ENCODE results near the gene KIF5B.
"Not testable (repeated sequence)": the region's sequence is repeated elsewhere in the genome, so short reads cannot be mapped to it uniquely, and the experiment has no call there.

KIF5B gene

GRCh38 chr10:32059472-32059871 is 3.2 kb upstream of the KIF5B start:
- DNase-seq = no peak

GRCh38 chr10:32057036-32057372 is 779 bp upstream of the KIF5B start:
- no peak for DNase-seq

- peak; percentile 60 for DNase-seq
Measured at GRCh38 chr10:32055478-32056135, 618 bp downstream of the KIF5B start.

GRCh38 chr10:32054094-32054493 is 2.1 kb downstream of the KIF5B start:
- DNase-seq = peak; percentile 17

- DNase-seq = not testable (repeated sequence)
Measured at GRCh38 chr10:32053392-32053791, 2.8 kb downstream of the KIF5B start.

GRCh38 chr10:32051926-32052325 is 4.3 kb downstream of the KIF5B start:
- DNase-seq = no peak

GRCh38 chr10:32050177-32050576 is 6.0 kb downstream of the KIF5B start:
- DNase-seq = no peak

GRCh38 chr10:32049113-32049512 is 7.1 kb downstream of the KIF5B start:
- DNase-seq = no peak

- no peak for DNase-seq
Measured at GRCh38 chr10:32048282-32048681, 7.9 kb downstream of the KIF5B start.

- no peak for DNase-seq
Measured at GRCh38 chr10:32047881-32048280, 8.3 kb downstream of the KIF5B start.

GRCh38 chr10:32046151-32046550 is 10.1 kb downstream of the KIF5B start:
- no peak for DNase-seq

- DNase-seq = not testable (repeated sequence)
Measured at GRCh38 chr10:32042730-32043129, 13.5 kb downstream of the KIF5B start.

GRCh38 chr10:32041290-32042028 is 14.8 kb downstream of the KIF5B start:
- no peak for DNase-seq

GRCh38 chr10:32039734-32040133 is 16.5 kb downstream of the KIF5B start:
- DNase-seq = no peak

GRCh38 chr10:32038777-32039176 is 17.4 kb downstream of the KIF5B start:
- no peak for DNase-seq

GRCh38 chr10:32036922-32037321 is 19.3 kb downstream of the KIF5B start:
- no peak for DNase-seq

- DNase-seq = no peak
Measured at GRCh38 chr10:32035038-32035437, 21.2 kb downstream of the KIF5B start.

- DNase-seq = no peak
Measured at GRCh38 chr10:32033171-32033570, 23.1 kb downstream of the KIF5B start.

- DNase-seq = no peak
Measured at GRCh38 chr10:32031920-32032319, 24.3 kb downstream of the KIF5B start.

- no peak for DNase-seq
Measured at GRCh38 chr10:32031424-32031823, 24.8 kb downstream of the KIF5B start.

GRCh38 chr10:32028710-32029109 is 27.5 kb downstream of the KIF5B start:
- no peak for DNase-seq

- no peak for DNase-seq
Measured at GRCh38 chr10:32023264-32023663, 33.0 kb downstream of the KIF5B start.

GRCh38 chr10:32017044-32017443 is 39.2 kb downstream of the KIF5B start:
- no peak for DNase-seq

- DNase-seq = no peak
Measured at GRCh38 chr10:32015386-32015785, 40.8 kb downstream of the KIF5B start.

- no peak for DNase-seq
Measured at GRCh38 chr10:32007026-32007425, 49.2 kb downstream of the KIF5B start.
